ENCODE measurements around the gene C19orf25.

C19orf25 gene

DNA sequence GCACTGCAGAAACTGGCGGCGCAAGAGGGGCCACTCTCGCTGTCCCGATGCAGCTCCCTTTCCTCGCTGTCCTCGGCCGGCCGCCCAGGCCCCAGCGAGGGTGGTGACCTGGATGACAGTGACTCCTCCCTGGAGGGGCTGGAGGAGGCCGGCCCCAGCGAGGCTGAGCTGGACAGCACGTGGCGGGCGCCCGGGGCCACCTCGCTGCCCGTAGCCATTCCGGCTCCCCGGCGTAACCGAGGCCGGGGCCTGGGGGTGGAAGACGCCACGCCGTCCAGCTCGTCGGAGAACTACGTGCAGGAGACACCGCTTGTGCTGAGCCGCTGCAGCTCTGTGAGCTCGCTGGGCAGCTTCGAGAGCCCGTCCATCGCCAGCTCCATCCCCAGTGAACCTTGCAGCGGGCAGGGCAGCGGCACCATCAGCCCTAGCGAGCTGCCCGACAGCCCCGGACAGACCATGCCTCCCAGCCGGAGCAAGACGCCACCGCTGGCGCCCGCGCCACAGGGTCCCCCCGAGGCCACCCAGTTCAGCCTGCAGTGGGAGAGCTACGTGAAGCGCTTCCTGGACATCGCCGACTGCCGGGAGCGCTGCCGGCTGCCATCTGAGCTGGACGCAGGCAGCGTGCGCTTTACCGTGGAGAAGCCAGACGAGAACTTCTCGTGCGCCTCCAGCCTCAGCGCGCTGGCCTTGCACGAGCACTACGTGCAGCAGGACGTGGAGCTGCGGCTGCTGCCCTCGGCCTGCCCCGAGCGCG, 12.4 kb downstream of the C19orf25 start:
- no peak for DNase-seq (ENCODE audit: low spot score)

DNA sequence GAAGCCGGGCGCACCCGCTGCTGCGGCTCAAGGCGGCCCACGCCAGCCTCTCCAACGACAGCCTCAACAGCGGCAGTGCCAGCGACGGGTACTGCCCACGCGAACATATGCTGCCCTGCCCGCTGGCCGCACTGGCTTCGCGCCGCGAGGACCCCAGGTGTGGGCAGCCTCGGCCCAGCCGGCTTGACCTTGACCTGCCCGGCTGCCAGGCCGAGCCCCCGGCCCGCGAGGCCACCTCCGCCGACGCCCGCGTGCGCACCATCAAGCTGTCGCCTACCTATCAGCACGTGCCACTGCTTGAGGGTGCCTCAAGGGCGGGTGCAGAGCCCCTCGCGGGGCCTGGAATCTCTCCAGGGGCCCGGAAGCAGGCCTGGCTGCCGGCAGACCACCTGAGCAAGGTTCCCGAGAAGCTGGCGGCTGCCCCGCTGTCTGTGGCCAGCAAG, 13.0 kb downstream of the C19orf25 start:
- DNase-seq (ENCODE audit: low spot score) = no peak

DNA sequence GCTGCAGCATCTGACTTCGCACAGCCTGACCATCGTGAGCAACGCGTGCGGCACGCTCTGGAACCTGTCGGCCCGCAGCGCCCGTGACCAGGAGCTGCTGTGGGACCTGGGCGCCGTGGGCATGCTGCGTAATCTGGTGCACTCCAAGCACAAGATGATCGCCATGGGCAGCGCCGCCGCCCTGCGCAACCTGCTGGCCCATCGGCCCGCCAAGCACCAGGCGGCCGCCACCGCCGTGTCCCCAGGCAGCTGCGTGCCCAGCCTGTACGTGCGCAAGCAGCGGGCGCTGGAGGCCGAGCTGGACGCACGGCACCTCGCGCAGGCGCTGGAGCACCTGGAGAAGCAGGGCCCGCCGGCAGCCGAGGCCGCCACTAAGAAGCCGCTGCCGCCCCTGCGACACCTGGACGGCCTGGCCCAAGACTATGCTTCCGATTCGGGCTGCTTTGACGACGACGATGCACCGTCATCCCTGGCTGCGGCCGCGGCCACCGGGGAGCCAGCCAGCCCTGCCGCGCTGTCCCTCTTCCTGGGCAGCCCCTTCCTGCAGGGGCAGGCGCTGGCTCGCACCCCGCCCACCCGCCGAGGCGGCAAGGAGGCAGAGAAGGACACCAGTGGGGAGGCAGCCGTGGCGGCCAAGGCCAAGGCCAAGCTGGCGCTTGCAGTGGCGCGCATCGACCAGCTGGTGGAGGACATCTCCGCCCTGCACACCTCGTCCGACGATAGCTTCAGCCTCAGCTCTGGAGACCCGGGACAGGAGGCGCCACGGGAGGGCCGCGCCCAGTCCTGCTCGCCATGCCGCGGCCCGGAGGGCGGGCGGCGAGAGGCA, 13.6 kb downstream of the C19orf25 start:
- no peak for DNase-seq (ENCODE audit: low spot score)

DNA sequence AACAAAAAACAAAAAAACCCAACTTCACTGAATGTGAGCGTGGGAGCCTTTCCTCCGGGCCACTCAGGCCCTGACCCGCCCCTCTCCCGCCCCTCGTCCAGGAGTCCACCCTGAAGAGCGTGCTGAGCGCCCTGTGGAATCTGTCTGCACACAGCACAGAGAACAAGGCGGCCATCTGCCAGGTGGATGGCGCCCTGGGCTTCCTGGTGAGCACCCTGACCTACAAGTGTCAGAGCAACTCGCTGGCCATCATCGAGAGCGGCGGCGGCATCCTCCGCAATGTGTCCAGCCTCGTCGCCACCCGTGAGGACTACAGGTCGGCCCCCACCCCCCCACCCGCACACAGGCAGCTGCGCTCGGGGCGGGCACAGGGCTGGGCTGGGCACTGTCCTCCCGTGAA, 17.2 kb downstream of the C19orf25 start:
- DNase-seq (ENCODE audit: low spot score) = no peak

DNA sequence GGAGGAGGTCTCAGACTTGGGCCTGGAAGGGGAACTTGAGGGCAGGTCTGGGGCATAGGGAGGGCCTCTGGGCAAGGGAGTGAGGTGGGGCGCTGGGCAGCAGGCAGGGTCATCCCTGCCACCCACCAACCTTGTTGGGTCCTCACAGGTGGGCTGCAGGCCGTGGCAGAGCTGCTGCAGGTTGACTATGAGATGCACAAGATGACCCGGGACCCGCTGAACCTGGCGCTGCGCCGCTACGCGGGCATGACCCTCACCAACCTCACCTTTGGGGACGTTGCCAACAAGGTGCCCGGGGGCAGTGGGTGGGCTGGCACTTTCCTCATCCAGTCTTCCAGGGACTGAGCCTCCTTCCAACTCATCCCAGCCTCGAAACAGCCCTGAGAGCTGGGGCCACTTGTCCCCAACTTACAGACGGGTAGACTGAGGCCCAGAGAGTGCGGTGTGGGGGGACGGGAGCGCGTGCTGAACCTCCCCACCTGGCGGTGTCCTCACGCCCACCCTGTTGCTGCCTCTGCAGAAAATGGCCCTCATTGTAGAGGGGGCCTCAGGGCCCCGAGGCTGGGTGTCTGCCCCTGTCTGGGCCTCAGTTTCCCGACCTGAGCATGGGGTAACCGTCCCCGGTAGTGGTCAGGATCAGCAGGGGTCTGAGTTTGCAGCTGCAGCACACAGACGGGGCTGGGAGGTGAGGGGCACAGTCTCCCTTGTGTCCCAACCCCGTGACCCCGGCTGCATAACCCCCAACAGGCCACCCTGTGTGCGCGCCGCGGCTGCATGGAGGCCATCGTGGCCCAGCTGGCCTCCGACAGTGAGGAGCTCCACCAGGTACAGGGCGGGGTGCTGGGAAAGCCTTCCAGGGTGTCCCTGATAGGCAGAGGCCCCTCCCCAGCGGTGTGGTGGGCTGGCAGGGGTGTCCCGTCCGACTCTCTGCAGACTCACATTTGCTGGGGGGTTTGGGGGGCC, 18.7 kb downstream of the C19orf25 start:
- no peak for DNase-seq (ENCODE audit: low spot score)

DNA sequence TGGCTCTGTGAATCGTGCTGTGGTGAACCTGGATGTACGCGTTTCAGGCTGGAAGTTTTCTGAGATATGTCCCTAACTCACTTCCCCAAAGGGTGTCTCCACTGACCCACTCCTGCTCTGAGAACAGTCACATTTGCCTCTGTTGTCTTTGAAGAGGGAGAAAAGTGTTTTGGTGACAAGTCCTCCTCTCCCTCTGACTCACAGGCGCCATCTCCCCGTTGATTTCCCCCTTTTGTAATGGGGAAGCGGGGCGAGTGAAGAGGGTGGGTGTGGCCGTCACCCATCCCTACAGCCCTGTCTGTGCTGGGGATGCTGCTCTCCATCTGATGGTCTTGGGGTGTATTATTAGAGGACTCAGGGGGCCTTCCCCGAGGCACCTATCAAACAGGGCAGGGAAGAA, 19.5 kb downstream of the C19orf25 start:
- DNase-seq (ENCODE audit: low spot score) = no peak

DNA sequence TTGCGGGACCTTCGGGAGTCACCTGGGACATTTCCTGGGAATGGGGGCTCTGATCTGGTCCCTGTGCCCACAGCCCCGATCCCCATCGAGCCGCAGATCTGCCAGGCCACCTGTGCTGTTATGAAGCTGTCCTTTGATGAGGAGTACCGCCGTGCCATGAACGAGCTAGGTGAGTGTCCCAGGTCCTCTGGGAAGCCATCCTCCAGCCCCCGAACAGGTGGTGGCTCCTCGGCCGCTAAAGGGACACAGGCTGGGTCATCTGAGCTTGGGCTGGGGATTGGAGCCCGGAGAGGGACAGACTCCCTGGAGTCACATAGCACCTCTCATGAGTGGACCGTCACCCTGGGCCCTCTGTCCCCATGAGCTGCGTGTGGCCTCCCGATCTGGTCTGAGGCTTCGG, 21.1 kb downstream of the C19orf25 start:
- DNase-seq (ENCODE audit: low spot score) = no peak

DNA sequence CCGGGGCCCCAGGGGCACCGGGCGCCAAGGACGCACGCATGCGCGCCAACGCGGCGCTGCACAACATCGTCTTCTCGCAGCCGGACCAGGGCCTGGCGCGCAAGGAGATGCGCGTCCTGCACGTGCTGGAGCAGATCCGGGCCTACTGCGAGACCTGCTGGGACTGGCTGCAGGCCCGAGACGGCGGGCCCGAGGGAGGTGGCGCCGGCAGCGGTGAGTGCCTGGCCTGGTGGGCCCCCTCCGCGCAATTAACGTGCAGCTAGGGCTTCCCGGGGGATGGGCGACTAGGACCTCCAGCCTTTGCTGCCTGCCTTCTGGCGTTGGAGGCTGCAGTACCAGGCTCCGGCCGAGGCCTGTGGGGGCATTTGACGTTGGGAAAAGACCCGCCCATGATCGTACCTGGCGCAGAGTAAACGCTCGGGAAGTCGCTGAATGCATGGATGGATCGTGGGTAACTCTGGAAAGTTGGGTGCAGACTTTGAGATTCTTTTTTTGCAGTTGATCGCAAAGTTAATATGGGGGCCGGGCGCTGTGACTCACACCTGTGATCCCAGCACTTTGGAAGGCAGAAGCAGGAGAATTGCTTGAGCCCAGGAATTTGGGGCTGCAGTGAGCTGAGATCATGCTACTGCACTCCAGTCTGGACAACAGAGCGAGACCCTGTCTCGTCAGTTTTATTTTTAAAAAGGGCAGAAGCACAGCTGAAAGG, 21.8 kb downstream of the C19orf25 start:
- no peak for DNase-seq (ENCODE audit: low spot score)

DNA sequence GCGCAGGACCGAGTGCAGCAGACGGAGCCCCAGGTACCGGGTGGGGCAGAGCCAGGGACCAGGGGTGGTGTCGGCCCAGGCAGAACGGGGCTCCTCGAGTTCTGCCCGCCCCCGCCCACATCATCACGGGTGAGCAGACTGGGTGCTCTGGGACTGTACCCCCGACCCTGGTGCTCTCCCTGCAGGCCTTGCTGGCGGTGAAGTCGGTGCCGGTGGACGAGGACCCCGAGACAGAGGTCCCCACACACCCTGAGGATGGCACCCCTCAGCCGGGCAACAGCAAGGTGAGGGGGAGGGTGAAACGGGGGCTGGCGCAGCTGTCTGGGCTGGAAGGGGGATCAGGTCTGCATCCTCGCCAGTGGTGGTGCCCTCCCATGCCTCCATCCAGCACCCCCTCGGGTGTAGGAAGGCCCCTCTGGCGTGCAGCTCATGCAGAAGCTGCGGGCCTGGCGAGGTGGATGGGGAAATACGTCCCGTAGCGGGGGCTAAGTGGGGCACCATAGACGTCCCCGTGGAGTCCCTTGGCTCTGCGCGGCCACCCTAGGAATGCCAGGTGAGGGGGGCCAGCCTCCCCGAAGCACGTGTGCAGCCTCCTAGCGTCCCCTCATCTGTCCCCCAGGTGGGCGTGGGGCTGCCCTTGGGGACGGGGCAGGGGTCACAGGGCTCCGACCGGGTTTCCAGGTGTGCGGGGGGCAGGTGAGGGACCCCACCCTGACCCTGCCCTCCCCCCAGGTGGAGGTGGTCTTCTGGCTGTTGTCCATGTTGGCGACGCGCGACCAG, 22.7 kb downstream of the C19orf25 start:
- no peak for DNase-seq (ENCODE audit: low spot score)

DNA sequence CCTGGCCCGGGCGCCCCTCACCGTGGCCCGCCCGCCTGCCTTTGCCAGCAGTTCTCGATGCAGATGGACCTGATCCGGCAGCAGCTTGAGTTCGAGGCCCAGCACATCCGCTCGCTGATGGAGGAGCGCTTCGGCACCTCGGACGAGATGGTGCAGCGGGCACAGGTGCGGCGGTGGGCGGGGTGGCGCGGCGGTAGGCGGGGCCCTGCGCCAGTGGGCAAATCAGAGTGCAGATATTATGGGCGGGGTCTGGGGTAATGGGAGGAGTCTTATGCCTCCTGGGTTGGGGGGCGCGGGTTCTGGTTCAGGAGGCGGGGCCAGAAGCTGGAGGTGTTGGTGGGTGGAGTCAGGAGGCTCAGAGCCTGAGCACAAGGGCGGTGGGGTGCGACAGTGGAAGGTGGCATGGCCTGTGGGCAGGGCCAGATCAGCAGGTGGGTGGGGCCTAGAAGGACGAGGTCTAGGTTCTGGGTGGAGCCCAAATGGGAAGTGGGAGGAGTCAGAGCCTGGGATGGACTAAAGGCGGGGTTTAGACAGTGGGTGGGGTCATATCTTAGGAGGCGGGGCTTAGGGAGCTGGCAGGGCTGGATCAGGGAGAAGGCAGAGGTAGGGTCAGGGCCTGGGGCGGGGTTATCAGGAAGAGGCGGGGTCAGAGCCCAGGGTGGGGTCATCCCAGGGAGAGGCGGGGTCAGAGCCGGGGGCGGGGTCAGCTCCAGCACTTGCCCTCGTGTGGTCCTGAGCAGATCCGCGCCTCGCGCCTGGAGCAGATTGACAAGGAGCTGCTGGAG, 23.5 kb downstream of the C19orf25 start:
- DNase-seq (ENCODE audit: low spot score) = no peak

DNA sequence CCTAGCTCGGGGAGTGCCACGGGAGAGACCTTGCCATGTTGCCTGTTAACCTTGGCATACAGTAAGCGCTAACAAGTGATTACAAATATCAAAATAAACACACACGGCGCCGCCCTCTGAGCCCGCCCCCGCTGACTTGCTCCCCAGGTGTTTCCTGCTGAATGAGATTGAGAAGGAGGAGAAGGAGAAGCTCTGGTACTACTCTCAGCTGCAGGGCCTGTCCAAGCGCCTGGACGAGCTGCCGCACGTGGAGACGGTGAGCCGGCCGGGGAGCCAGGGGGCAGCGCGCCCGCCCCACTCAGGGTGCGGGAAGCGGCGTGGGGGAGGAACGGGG, 24.0 kb downstream of the C19orf25 start:
- DNase-seq (ENCODE audit: low spot score) = no peak

DNA sequence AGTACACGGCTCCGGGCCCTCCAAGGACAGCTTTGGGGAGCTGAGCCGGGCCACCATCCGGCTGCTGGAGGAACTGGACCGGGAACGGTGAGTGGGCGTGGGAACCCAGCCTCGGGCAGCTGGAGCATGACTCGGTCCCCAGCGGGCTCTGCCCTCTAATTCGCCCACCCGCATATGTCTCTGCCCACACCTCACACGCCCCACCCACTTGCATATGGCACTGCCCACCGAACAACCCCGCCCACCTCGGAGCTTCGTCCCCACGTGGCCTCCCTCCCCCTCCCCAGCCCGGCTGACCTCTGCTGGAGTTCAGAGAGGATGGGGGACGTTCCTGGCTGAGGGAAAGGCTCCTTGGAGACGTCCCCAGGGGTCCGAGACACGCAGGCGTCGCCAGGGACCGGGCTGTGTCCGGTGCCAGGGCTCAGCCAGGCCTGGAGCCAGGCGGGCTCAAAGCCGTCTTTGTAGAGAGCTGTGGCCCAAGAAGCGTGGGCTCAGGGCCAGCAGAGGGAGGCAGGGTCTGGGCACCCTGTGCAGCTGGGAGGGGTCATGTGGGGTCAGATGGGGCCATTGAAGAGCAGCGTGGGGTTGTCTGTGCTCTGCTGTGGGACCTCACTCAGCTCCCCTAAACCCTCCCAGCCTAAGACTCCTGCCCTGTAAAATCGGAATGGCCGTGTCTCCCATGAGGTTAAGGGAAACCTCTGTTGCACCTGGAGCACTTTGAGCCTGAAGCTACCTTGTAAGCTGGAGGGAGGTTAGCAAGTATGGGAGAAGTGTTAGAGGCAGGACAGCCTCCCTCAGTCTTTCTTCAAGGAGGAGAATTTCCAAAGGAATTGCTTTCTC, 25.3 kb downstream of the C19orf25 start:
- no peak for DNase-seq (ENCODE audit: low spot score)

DNA sequence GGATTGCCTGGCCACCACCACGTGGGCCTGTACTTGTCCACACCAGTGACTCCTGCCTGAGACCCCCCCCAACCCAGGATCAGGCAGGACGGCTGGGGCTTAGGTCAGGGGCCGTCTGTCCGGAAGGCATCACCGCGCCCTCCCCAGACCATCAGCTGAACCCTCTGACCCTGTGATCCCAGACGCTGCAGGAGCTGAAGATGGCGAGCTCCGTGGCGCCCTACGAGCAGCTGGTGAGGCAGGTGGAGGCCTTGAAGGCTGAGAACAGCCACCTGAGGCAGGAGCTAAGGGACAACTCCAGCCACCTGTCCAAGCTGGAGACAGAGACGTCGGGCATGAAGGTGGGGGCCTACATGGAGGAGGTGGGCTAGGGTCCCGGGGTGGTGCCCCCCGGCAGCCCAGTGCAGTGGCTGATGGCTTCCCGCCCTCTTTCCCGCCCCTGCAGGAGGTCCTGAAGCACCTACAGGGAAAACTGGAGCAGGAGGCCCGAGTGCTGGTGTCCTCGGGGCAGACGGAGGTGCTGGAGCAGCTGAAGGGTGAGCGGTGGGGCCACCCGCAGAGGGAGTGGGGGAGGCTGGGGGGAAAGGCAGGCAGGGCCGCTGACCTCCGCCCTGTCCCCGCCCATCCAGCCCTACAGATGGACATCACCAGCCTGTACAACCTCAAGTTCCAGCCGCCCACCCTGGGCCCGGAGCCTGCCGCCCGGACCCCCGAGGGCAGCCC, 26.1 kb downstream of the C19orf25 start:
- no peak for DNase-seq (ENCODE audit: low spot score)

DNA sequence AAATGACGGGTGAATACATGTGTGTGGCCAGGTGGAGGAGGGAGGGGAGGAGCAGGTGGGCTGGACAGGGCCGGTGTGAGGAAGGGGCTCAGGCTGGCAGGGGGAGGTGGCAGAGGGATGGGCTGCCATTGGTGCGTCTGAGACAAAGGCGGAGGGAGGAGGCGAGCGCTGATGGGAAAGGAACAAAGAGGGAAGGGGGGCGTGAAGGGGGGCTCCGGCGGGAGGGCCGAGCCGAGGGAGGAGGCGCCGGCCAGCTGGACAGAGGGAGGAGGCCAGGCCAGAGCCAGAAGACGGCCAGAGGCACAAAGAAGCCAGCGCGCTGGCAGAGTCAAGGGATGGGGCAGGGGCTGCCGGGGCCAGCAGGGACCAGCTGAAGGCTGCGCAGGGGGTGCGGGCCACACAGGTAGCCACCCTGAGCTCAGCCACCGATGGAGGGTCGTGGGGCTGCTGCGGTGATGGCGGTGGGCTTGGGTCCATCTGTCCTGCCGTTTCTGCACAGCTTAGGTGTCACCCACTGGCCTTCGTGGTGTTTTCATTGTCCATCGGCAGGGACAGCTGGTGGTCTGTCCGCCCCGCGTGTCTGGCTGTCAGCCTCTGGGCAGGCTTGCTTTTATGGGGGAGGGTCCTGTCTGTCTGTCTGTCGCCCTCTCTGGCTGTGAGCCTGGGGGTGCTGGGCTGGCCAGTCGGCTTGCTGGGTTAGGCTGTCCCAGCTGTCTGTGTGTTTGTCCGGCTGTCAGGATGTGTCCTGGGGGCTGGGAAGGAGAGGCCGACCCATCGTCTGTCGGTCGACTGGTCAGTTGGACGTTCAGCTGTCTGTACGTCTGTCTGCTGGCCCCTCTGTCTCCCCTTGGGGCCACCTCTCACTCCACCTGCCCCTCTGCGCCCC, 26.9 kb downstream of the C19orf25 start:
- DNase-seq (ENCODE audit: low spot score) = no peak

DNA sequence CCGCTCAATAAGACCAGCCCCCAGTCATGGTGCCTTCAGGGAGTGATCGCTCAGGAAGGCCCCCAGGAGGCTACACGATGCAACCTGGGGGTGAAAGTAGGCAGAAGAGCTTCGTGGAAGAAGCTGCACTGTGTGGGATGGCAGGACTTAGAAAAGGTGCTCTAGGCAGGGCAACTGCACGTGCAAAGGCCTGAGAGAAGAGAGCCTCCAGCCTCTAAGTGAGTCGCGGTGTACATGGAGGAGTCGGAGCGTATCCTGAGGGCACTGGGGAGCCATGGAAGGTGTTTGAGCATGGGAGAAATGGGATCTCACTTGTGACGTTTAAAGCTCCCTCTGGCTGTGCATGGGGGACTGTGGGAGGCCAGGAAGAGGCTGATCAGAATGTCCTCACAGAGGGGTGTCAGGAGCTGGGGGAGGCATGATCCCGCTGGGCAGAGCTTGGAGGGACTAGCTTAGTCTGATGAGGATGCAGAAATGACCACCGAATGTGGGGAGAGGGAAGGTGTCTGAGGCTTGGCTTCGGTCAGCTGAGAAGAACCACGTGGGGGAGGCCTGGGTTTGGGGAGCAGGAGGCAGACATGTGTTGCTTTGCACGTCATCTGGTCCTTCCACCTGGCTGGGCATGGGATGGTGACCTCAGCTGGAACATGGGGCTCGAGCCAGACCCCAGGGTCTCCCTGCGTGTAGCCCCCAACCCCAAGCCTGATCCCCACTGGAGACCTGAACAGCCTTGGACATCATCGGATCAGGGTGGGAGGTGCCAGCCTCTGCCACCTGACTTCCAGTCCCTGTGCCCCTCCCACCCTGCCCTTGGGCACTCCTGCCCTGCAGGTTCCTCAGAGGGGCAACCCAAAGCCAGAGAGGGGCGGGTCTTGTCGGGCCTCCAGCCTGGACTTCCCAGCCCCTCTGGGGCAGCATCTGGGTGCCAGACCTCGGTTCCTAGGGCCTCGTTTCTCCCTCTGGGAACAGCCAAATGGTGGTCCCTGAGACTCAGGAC, 28.0 kb downstream of the C19orf25 start:
- no peak for DNase-seq (ENCODE audit: low spot score)
